GM12874 (cell line): Measurements from ENCODE around the gene LRRN4.

Experiments
- TF ChIP-seq, protein P1 (sequence below): IDR thresholded peaks from 2 replicates; pipeline ENCODE4 v1.5.1; 2011; ENCODE audit warnings: low read depth, mild to moderate bottlenecking, control low read depth, low read length, moderate library complexity; ENCODE audit not compliant: insufficient read depth

Gene LRRN4

DNA sequence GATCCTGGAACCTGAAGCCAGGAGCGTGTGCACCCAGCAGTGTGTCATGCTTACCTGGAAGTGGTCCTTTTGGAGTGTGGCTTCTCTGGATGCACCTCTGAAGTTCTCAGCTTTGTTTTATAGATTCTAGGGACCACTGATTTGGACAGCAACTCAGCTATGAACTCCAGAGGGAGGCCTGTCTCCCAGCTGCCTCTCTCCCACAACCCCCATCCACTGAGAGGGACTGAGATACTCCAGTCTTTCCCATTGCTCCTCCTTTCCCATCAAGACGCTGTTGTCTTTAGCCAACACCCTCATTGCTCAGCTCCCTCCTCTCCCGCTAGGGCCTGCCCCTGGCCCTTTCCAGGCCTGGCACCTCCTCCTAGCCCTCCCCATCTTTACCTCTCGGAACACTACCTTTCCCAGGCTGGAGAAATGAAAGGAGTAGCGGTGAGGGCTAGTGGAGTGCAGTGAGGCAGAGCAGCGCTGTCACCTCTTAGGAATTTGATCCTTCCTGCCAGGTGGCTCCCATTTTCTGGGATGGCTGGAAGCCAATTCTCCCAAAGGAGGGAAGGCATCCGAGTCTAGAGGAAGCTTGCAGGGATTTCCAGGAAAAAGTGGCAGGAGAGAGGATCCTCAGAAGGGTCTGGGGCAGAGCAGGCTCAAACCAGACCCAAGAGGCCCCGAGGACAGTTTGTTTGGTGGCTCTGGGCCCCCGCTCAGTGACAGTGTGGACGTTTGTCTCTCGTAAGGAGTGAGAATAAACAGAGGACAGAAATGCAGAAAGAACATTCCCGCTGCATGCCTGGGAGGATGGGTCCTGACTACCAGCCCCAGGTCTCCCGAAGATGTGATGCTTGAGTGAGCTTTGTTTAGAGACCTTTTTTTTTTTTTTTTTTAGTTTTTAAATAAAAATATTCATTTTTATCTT, at the start of gene LRRN4:
Gene LRRN4, minus strand, starts transcription at position 285 of the 913 bp plus-strand sequence. CDS start 1,261 bp downstream, outside the sequence.
- TF ChIP-seq, protein P1, sequence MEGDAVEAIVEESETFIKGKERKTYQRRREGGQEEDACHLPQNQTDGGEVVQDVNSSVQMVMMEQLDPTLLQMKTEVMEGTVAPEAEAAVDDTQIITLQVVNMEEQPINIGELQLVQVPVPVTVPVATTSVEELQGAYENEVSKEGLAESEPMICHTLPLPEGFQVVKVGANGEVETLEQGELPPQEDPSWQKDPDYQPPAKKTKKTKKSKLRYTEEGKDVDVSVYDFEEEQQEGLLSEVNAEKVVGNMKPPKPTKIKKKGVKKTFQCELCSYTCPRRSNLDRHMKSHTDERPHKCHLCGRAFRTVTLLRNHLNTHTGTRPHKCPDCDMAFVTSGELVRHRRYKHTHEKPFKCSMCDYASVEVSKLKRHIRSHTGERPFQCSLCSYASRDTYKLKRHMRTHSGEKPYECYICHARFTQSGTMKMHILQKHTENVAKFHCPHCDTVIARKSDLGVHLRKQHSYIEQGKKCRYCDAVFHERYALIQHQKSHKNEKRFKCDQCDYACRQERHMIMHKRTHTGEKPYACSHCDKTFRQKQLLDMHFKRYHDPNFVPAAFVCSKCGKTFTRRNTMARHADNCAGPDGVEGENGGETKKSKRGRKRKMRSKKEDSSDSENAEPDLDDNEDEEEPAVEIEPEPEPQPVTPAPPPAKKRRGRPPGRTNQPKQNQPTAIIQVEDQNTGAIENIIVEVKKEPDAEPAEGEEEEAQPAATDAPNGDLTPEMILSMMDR: no peak

DNA sequence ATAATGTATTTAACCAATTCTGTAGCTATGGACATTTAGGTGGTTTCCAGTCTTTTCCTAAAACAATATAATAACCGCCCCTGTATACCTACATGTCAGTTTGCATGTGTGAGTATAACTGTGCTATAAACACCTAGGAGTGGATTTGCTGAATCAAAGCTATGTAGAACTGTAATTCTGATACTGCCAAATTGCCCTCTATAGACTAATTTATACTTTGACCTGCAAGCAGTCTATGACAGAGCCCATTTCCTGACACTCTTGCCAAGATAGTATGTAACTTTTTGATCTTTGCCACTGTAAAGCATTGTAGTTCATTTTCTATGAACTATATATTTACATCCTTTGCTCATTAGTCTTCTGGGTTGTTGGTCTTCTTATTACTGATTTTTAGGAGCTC, 49.4 kb upstream of the LRRN4 start:
- TF ChIP-seq, protein P1: no peak

DNA sequence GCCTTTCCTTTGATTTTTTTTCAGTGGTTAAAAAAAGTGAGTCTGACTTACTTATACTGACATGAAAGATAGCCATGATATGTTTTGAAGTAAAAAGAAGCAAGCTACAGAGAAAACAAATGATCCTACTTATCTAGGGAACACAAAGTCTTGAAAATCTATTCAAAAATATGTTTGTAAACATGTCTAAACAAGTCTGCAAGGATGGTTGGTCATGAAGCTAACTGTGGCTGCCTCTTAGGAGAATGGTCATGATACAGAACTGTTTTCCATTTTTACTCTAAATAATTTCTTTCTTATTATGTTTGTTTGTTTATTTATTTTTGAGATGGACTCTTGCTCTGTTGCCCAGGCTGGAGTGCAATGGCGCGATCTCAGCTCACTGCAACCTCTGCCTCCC, 47.5 kb upstream of the LRRN4 start:
- TF ChIP-seq, protein P1: no peak

DNA sequence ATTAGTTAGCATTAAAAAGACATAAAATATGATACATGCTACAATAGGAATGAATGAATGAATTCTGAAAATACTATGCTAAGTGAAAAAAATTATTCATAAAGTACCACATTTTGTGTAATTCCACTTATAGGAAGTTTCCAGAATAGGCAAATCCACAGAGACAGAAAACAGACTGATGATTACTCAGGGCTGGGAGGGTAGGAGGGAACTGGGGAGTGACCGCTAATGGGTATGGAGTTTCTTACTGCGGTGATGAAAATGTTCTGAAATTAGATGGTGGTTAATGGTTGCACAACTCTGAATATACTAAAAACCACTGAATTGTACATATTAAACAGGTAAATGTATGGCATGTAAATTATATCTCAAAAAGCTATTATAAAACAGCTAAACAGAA, 46.4 kb upstream of the LRRN4 start:
- TF ChIP-seq, protein P1: no peak

DNA sequence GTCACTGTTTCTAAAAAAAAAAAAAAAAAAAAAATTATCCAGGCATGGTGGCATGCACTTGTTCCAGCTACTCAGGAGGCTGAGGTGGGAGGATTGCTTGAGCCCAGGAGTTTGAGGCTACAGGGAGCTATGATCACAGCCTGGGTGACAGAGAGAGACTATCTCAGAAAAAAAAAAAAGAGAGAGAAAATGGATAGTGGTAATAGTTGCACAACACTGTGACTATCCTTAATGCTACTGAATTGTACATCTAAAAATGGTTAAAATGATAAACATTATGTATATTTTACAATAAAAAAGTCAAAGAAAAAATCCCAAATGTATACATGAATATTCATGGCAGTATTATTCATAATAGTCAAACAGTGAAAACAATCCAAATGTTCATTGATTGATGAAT, 46.0 kb upstream of the LRRN4 start:
- TF ChIP-seq, protein P1: no peak

DNA sequence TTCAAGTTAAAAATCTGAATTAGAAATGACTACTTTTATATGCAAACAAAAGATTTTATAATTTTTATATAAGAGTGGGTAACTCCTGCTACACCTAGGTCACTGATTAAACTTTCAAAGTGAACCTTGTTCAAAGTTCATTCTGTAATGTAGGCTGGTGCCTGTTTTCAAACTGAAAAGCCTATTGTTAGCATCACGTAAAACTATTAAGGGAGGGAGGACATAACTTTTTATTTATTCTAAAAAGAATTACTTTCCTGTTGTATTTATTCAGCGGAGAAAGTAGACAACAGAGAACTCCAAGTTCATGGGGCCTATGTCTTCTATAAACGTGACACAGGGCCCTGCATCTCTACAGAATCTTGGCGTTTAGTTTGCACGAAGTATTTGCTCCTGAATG, 41.5 kb upstream of the LRRN4 start:
- TF ChIP-seq, protein P1: no peak

DNA sequence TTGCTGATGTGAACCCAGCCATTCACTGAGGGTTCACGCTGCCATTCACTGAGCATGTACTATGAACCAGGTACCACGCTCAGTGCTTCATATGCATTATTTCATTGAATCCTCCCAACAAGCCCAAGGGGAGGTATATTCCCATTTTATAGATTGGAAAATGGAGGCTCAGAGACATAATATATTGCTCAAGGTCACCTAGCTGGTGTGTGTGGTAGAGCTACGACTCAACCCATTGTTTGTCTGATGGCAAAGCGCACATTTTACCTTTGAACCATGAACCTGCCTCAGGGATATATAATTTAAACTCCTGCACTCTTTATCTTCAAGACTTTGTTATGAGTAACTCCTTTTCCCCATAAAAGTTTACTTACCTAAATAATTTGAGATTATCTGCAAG, 40.7 kb upstream of the LRRN4 start:
- TF ChIP-seq, protein P1: no peak
